GM12878 (cell line): Measurements from ENCODE around the gene THBS3. TPM values are rescaled to one million over a fixed set of nuclear protein-coding genes. Genes with fewer than 3 reads are reported as not detected.

ENCODE experiments used
- BACH1 ChIP-seq: fragments of 450-650 bp; IDR thresholded peaks from 2 replicates; pipeline ENCODE4 v1.6.1; 2017; ENCODE audit warnings: mild to moderate bottlenecking, borderline replicate concordance
- BCL11A ChIP-seq: IDR thresholded peaks from 2 replicates; pipeline ENCODE4 v1.6.1; 2011; ENCODE audit warnings: low read depth, low read length
- BRCA1 ChIP-seq: IDR thresholded peaks from 2 replicates; pipeline ENCODE4 v1.6.1; 2011; ENCODE audit warnings: low read depth, low read length, improper control_type of control experiment
- CBFB ChIP-seq: IDR thresholded peaks from 2 replicates; pipeline ENCODE4 v1.6.1; 2016; ENCODE audit warnings: antibody characterized with exemption, low read depth
- CBX3 ChIP-seq: fragments of 200-600 bp; sonication (generic); IDR thresholded peaks from 2 replicates; pipeline ENCODE4 v1.6.1; 2016; ENCODE audit warnings: low read depth, borderline replicate concordance
- CBX5 ChIP-seq: sonication (generic); IDR thresholded peaks from 2 replicates; pipeline ENCODE4 v1.6.1; 2016; ENCODE audit warnings: low read depth, moderate library complexity, mild to moderate bottlenecking, inconsistent platforms
- EGR1 ChIP-seq, 2 experiments: IDR thresholded peaks; 1 replicate in 1 of 2; 2 replicates in 1 of 2; pipeline ENCODE4 v1.6.1; 2011 to 2012; ENCODE audit warnings: low read depth in 2 of 2, low read length in 2 of 2, borderline replicate concordance in 1 of 2, mild to moderate bottlenecking in 1 of 2, moderate library complexity in 1 of 2
- GATAD2B ChIP-seq: fragments of 450-650 bp; conservative IDR thresholded peaks from 2 replicates; pipeline ENCODE4 v1.6.1; 2017; ENCODE audit warnings: low read depth, mild to moderate bottlenecking, moderate library complexity
- LARP7 ChIP-seq: fragments of 450-650 bp; IDR thresholded peaks from 2 replicates; pipeline ENCODE4 v1.6.1; 2017; ENCODE audit warnings: mild to moderate bottlenecking
- MEF2A ChIP-seq: IDR thresholded peaks from 2 replicates; pipeline ENCODE4 v1.6.1; 2011; ENCODE audit warnings: low read depth, mild to moderate bottlenecking, low read length, moderate library complexity; ENCODE audit not compliant: insufficient read depth
- MTA2 ChIP-seq: fragments of 450-650 bp; IDR thresholded peaks from 2 replicates; pipeline ENCODE4 v1.6.1; 2016; ENCODE audit warnings: low read depth, mild to moderate bottlenecking, moderate library complexity
- MXI1 ChIP-seq: fragments of 150-350 bp; IDR thresholded peaks from 2 replicates; pipeline ENCODE4 v1.6.1; 2011; ENCODE audit warnings: low read depth, mild to moderate bottlenecking, inconsistent platforms, low read length, improper control_type of control experiment
- PAX5 ChIP-seq: IDR thresholded peaks from 2 replicates; pipeline ENCODE4 v1.6.1; 2011; ENCODE audit warnings: low read depth, low read length, borderline replicate concordance
- RAD21 ChIP-seq: IDR thresholded peaks from 2 replicates; pipeline ENCODE4 v1.6.1; 2011; ENCODE audit warnings: mild to moderate bottlenecking, low read depth, low read length, moderate library complexity; ENCODE audit not compliant: insufficient read depth
- SP1 ChIP-seq: IDR thresholded peaks from one replicate; pipeline ENCODE4 v1.6.1; 2011; ENCODE audit warnings: low read depth, low read length
- SPI1 ChIP-seq: IDR thresholded peaks from 2 replicates; pipeline ENCODE4 v1.6.1; 2011; ENCODE audit warnings: low read depth, mild to moderate bottlenecking, low read length, moderate library complexity, borderline replicate concordance; ENCODE audit not compliant: insufficient read depth
- SREBF2 ChIP-seq: IDR thresholded peaks from 2 replicates; pipeline ENCODE4 v1.6.1; 2012; ENCODE audit warnings: mild to moderate bottlenecking, low read length
- SUPT20H ChIP-seq: IDR thresholded peaks from 2 replicates; pipeline ENCODE4 v1.6.1; 2011; ENCODE audit warnings: low read depth, mild to moderate bottlenecking, low read length, moderate library complexity, borderline replicate concordance; ENCODE audit not compliant: control insufficient read depth
- TCF12 ChIP-seq: IDR thresholded peaks from 2 replicates; pipeline ENCODE4 v1.6.1; 2011; ENCODE audit warnings: low read depth, mild to moderate bottlenecking, low read length
- ZNF622 ChIP-seq: fragments of 450-650 bp; IDR thresholded peaks from 2 replicates; pipeline ENCODE4 v1.6.1; 2017; ENCODE audit warnings: mild to moderate bottlenecking, inconsistent platforms
- polyA plus RNA-seq, 11 experiments: library from polyadenylated mRNA; depleted of rRNA in 4 of 11; unstranded in 6 of 11; stranded (reverse) in 5 of 11; fragments of >200 nt; fragmentation: Nextera tagmentation in 4 of 11; fragmentation: Illumina TruSeq in 1 of 11; extraction: Ambion mirVana in 4 of 11; extraction: Trizol in 1 of 11; gene quantifications; 1 replicate in 1 of 11; 2 replicates in 10 of 11; pipeline versions ENCODE4 v1.2.1 to v1.2.3, GENCODE V29; 2011 to 2016; ENCODE audit warnings: inconsistent platforms in 2 of 11, missing spikeins in 2 of 11, low read depth in 1 of 11
- total RNA-seq, 4 experiments: library from RNA; depleted of rRNA in 3 of 4; stranded (reverse); fragments of >200 nt in 3 of 4; fragmentation: Illumina TruSeq in 1 of 4; extraction: Trizol in 1 of 4; gene quantifications; 2 replicates each; pipeline versions ENCODE4 v1.2.1 to v1.2.3, GENCODE V29; 2013 to 2021
- TF ChIP-seq, protein P1 (sequence below): IDR thresholded peaks from 2 replicates; pipeline ENCODE4 v1.6.1; 2011; ENCODE audit warnings: borderline replicate concordance, low read depth, mild to moderate bottlenecking, moderate library complexity, mixed read lengths, low read length; ENCODE audit not compliant: insufficient read depth; ENCODE audit errors: extremely low read length
- TF ChIP-seq, protein P2 (sequence below): fragments of 450-650 bp; IDR thresholded peaks from 2 replicates; pipeline ENCODE4 v1.6.1; 2018; ENCODE audit warnings: borderline replicate concordance, mild to moderate bottlenecking; ENCODE audit not compliant: partially characterized antibody
- TF ChIP-seq, protein P3 (sequence below): fragments of 450-650 bp; IDR thresholded peaks from 2 replicates; pipeline ENCODE4 v1.6.1; 2016; ENCODE audit warnings: mild to moderate bottlenecking, moderate library complexity, borderline replicate concordance

THBS3 gene
- total and polyA plus RNA-seq, 10 of the 15 experiments (the other 5 are each of a cell fraction or from before 2014, with no cell fraction given): 0.66 to 3.6 (median 2.0) TPM

DNA sequence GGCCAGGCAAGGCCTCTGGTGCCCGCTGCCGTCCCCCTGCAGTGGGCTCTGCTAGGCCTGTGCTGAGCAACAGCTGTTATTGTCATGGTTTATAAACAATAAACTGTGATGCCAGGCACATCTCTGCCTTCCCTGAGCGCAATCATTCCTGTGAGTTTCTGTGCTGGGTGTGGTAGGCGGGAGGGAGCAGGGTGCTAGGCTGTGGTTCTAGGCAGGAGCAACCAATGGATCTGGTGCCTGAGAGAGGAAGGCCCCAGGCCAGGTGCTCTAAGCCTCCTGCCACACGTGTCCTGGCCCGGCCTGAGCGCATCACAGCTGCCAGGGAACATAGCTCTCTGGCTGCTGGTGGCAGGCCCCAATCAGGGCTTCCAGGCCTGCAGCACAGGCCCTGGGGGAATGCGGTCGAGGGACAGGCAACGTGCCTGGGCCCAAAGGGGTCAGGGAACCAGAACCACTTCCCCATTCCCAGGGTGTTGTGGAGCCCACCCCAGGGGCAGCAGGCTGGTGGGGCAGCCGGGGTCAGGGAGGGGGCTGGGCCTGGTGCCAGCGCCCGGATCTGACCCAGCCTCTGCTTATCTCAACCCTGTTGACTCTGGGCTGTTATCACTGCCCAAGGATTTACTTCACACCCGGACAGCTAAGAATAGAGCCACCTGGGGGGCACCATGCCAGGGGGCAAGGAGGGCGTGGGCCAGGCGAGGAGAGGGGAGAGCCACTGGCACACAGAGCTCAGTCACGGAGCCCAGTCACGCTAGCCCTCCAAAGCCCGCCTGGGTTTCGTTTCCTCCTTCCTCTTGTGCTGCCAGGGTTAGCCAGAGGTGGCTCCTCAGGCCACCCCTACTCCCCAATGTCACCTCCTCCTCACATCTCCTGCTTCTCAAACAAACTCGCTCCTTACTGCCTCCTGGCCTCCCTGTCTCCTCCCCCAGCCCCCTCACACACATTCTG is 22.6 kb downstream of the THBS3 start (continued):
- 0 out of 3 replicates have a peak, but pooled peaks of 1 of the 2 experiments have one; percentile 16 for TF ChIP-seq EGR1 (IDR thresholded peaks at IDR 0.05; ENCODE audit: borderline replicate concordance in 1 of 2, low read depth in 2 of 2, low read length in 2 of 2)
- no peak for TF ChIP-seq SREBF2
- no peak for TF ChIP-seq CBX3
- TF ChIP-seq BACH1: peak; percentile 24; the same call in 1 of the 2 replicates
- no peak for TF ChIP-seq MEF2A
- TF ChIP-seq, protein P1, sequence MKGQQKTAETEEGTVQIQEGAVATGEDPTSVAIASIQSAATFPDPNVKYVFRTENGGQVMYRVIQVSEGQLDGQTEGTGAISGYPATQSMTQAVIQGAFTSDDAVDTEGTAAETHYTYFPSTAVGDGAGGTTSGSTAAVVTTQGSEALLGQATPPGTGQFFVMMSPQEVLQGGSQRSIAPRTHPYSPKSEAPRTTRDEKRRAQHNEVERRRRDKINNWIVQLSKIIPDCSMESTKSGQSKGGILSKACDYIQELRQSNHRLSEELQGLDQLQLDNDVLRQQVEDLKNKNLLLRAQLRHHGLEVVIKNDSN: no peak
- 0 out of 2 replicates have a peak, but pooled peaks have one; percentile 47 for TF ChIP-seq TCF12
- TF ChIP-seq PAX5: peak; percentile 93
- TF ChIP-seq, protein P2, sequence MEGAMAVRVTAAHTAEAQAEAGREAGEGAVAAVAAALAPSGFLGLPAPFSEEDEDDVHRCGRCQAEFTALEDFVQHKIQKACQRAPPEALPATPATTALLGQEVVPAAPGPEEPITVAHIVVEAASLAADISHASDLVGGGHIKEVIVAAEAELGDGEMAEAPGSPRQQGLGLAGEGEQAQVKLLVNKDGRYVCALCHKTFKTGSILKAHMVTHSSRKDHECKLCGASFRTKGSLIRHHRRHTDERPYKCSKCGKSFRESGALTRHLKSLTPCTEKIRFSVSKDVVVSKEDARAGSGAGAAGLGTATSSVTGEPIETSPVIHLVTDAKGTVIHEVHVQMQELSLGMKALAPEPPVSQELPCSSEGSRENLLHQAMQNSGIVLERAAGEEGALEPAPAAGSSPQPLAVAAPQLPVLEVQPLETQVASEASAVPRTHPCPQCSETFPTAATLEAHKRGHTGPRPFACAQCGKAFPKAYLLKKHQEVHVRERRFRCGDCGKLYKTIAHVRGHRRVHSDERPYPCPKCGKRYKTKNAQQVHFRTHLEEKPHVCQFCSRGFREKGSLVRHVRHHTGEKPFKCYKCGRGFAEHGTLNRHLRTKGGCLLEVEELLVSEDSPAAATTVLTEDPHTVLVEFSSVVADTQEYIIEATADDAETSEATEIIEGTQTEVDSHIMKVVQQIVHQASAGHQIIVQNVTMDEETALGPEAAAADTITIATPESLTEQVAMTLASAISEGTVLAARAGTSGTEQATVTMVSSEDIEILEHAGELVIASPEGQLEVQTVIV: no peak
- TF ChIP-seq MTA2: peak; percentile 78
- TF ChIP-seq BRCA1: no peak
- peak; percentile 43; the same call in 1 of the 2 replicates for TF ChIP-seq MXI1
- TF ChIP-seq CBFB: no peak
- peak; percentile 36; the same call in 1 of the 2 replicates for TF ChIP-seq LARP7
- TF ChIP-seq CBX5: no peak
- no peak for TF ChIP-seq BCL11A
- peak; percentile 81 for TF ChIP-seq SPI1
- TF ChIP-seq ZNF622: no peak
- TF ChIP-seq SUPT20H: no peak
- TF ChIP-seq, protein P3, sequence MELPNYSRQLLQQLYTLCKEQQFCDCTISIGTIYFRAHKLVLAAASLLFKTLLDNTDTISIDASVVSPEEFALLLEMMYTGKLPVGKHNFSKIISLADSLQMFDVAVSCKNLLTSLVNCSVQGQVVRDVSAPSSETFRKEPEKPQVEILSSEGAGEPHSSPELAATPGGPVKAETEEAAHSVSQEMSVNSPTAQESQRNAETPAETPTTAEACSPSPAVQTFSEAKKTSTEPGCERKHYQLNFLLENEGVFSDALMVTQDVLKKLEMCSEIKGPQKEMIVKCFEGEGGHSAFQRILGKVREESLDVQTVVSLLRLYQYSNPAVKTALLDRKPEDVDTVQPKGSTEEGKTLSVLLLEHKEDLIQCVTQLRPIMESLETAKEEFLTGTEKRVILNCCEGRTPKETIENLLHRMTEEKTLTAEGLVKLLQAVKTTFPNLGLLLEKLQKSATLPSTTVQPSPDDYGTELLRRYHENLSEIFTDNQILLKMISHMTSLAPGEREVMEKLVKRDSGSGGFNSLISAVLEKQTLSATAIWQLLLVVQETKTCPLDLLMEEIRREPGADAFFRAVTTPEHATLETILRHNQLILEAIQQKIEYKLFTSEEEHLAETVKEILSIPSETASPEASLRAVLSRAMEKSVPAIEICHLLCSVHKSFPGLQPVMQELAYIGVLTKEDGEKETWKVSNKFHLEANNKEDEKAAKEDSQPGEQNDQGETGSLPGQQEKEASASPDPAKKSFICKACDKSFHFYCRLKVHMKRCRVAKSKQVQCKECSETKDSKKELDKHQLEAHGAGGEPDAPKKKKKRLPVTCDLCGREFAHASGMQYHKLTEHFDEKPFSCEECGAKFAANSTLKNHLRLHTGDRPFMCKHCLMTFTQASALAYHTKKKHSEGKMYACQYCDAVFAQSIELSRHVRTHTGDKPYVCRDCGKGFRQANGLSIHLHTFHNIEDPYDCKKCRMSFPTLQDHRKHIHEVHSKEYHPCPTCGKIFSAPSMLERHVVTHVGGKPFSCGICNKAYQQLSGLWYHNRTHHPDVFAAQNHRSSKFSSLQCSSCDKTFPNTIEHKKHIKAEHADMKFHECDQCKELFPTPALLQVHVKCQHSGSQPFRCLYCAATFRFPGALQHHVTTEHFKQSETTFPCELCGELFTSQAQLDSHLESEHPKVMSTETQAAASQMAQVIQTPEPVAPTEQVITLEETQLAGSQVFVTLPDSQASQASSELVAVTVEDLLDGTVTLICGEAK: no peak
- peak; percentile 45 for TF ChIP-seq SP1
- peak; percentile 97 for TF ChIP-seq GATAD2B
- TF ChIP-seq RAD21: no peak
